MM.1S (cell line): ENCODE measurements around the gene APOO.

Experiments used
- DNase-seq: peaks from one replicate; pipeline ENCODE4 v3.0.0-alpha.2; 2015
- H2AFZ ChIP-seq: fragments of 300-600 bp; sonication (generic); 2 replicates; pipeline ENCODE4 v1.6.0; 2016; ENCODE audit warnings: antibody characterized with exemption, low read length
- H3F3A ChIP-seq: fragments of 300-600 bp; sonication (generic); 2 replicates; pipeline ENCODE4 v1.6.1; 2016; ENCODE audit warnings: mild to moderate bottlenecking, antibody characterized with exemption, low read length, moderate library complexity, mixed read lengths; ENCODE audit not compliant: insufficient read depth
- H3K27ac ChIP-seq: fragments of 300-600 bp; sonication (generic); 2 replicates; pipeline ENCODE4 v1.5.1; 2016; ENCODE audit warnings: mild to moderate bottlenecking, low read length
- H3K27me3 ChIP-seq: fragments of 300-600 bp; sonication (generic); replicated peaks from 2 replicates; pipeline ENCODE4 v1.6.0; 2016; ENCODE audit warnings: low read length; ENCODE audit not compliant: insufficient read depth
- H3K36me3 ChIP-seq: fragments of 300-600 bp; sonication (generic); replicated peaks from 2 replicates; pipeline ENCODE4 v1.6.1; 2016; ENCODE audit warnings: mild to moderate bottlenecking, low read length, mixed read lengths; ENCODE audit not compliant: insufficient read depth
- H3K4me1 ChIP-seq: fragments of 300-600 bp; sonication (generic); 2 replicates; pipeline ENCODE4 v1.6.1; 2016; ENCODE audit warnings: low read length, mixed read lengths
- H3K4me2 ChIP-seq: fragments of 300-600 bp; sonication (generic); 2 replicates; pipeline ENCODE4 v1.6.0; 2016; ENCODE audit warnings: low read depth, low read length
- H3K4me3 ChIP-seq: fragments of 300-600 bp; sonication (generic); 2 replicates; pipeline ENCODE4 v1.5.1; 2016; ENCODE audit warnings: low read length, mixed read lengths
- H3K79me2 ChIP-seq: fragments of 300-600 bp; sonication (generic); 2 replicates; pipeline ENCODE4 v1.6.1; 2016; ENCODE audit warnings: mixed run types, low read length, mixed read lengths
- H3K9ac ChIP-seq: fragments of 300-600 bp; sonication (generic); 2 replicates; pipeline ENCODE4 v1.6.1; 2016; ENCODE audit warnings: low read length, mixed read lengths
- H3K9me2 ChIP-seq: fragments of 300-600 bp; sonication (generic); replicated peaks from 2 replicates; pipeline ENCODE4 v1.6.1; 2016; ENCODE audit warnings: mild to moderate bottlenecking, low read length, mixed read lengths; ENCODE audit not compliant: insufficient read depth
- H3K9me3 ChIP-seq: fragments of 300-600 bp; sonication (generic); replicated peaks from 2 replicates; pipeline ENCODE4 v1.6.1; 2016; ENCODE audit warnings: mild to moderate bottlenecking, low read length, mixed read lengths; ENCODE audit not compliant: insufficient read depth
- H4K20me1 ChIP-seq: fragments of 300-600 bp; sonication (generic); 2 replicates; pipeline ENCODE4 v1.6.1; 2016; ENCODE audit warnings: mild to moderate bottlenecking, low read length, moderate library complexity, mixed read lengths; ENCODE audit not compliant: insufficient read depth
- CTCF ChIP-seq: fragments of 300-600 bp; sonication (generic); IDR thresholded peaks from 2 replicates; pipeline ENCODE4 v1.5.1; 2016; ENCODE audit warnings: antibody characterized with exemption, low read length, mixed read lengths
- EZH2 ChIP-seq: fragments of 300-600 bp; sonication (generic); optimal IDR thresholded peaks from 2 replicates; pipeline ENCODE3; 2017; ENCODE audit warnings: low read depth, mild to moderate bottlenecking, antibody characterized with exemption, low read length, mixed read lengths
- EZH2phosphoT487 ChIP-seq: fragments of 300-600 bp; sonication (generic); IDR thresholded peaks from 2 replicates; pipeline ENCODE4 v1.6.1; 2018; ENCODE audit warnings: antibody characterized with exemption, low read length

Gene APOO

GRCh38 chrX:23811656-23812055 is 96.1 kb downstream of the APOO start:
- H4K20me1 ChIP-seq = no peaks in the 10 kb centered on the region
- no peaks in the 10 kb centered on the region for H3K36me3 ChIP-seq
- H3K79me2 ChIP-seq = no peaks in the 10 kb centered on the region
- H3K4me1 ChIP-seq = no peaks in the 10 kb centered on the region
- no peak overlapping the region for H3K9ac ChIP-seq
- H3K27me3 ChIP-seq = no peaks in the 10 kb centered on the region
- no peaks in the 10 kb centered on the region for H3F3A ChIP-seq
- DNase-seq = no peak
- no peak for TF ChIP-seq CTCF
- TF ChIP-seq EZH2 = no peak
- no peak for TF ChIP-seq EZH2phosphoT487
- H3K4me2 ChIP-seq = no peak overlapping the region
- no peaks in the 10 kb centered on the region for H3K9me3 ChIP-seq
- H3K4me3 ChIP-seq = no peak overlapping the region
- H3K9me2 ChIP-seq = no peaks in the 10 kb centered on the region
- H3K27ac ChIP-seq = no peak overlapping the region
- H2AFZ ChIP-seq = no peak overlapping the region

- no peak for DNase-seq
- H3K27me3 ChIP-seq = no peaks in the 10 kb centered on the region
- H3K9me3 ChIP-seq = no peaks in the 10 kb centered on the region
- no peaks in the 10 kb centered on the region for H3F3A ChIP-seq
- H3K4me3 ChIP-seq = no peak overlapping the region
- TF ChIP-seq CTCF (no peak), EZH2phosphoT487 (no peak), EZH2 (no peak)
- H3K36me3 ChIP-seq = no peaks in the 10 kb centered on the region
- no peak overlapping the region for H3K4me2 ChIP-seq
- H4K20me1 ChIP-seq = no peaks in the 10 kb centered on the region
- no peaks in the 10 kb centered on the region for H3K4me1 ChIP-seq
- no peak overlapping the region for H2AFZ ChIP-seq
- no peak overlapping the region for H3K27ac ChIP-seq
- no peak overlapping the region for H3K9ac ChIP-seq
- H3K9me2 ChIP-seq = no peaks in the 10 kb centered on the region
- no peaks in the 10 kb centered on the region for H3K79me2 ChIP-seq
Measured at GRCh38 chrX:23811108-23811651, 96.6 kb downstream of the APOO start.

- H3K4me2 ChIP-seq = no peak overlapping the region
- H2AFZ ChIP-seq = no peak overlapping the region
- DNase-seq = no peak
- no peaks in the 10 kb centered on the region for H4K20me1 ChIP-seq
- H3K79me2 ChIP-seq = no peaks in the 10 kb centered on the region
- no peak overlapping the region for H3K4me3 ChIP-seq
- H3K9me2 ChIP-seq = no peaks in the 10 kb centered on the region
- TF ChIP-seq EZH2phosphoT487 = no peak
- TF ChIP-seq CTCF = no peak
- no peak for TF ChIP-seq EZH2
- H3K4me1 ChIP-seq = no peaks in the 10 kb centered on the region
- H3F3A ChIP-seq = no peaks in the 10 kb centered on the region
- no peaks in the 10 kb centered on the region for H3K36me3 ChIP-seq
- no peak overlapping the region for H3K27ac ChIP-seq
- no peaks in the 10 kb centered on the region for H3K27me3 ChIP-seq
- no peak overlapping the region for H3K9ac ChIP-seq
- no peaks in the 10 kb centered on the region for H3K9me3 ChIP-seq
Measured at GRCh38 chrX:23810279-23810678, 97.5 kb downstream of the APOO start.
